Measurements from ENCODE around the gene LONP1.
"Not testable (repeated sequence)": the region's sequence is repeated elsewhere in the genome, so short reads cannot be mapped to it uniquely, and the experiment has no call there.

LONP1 gene, protein sequence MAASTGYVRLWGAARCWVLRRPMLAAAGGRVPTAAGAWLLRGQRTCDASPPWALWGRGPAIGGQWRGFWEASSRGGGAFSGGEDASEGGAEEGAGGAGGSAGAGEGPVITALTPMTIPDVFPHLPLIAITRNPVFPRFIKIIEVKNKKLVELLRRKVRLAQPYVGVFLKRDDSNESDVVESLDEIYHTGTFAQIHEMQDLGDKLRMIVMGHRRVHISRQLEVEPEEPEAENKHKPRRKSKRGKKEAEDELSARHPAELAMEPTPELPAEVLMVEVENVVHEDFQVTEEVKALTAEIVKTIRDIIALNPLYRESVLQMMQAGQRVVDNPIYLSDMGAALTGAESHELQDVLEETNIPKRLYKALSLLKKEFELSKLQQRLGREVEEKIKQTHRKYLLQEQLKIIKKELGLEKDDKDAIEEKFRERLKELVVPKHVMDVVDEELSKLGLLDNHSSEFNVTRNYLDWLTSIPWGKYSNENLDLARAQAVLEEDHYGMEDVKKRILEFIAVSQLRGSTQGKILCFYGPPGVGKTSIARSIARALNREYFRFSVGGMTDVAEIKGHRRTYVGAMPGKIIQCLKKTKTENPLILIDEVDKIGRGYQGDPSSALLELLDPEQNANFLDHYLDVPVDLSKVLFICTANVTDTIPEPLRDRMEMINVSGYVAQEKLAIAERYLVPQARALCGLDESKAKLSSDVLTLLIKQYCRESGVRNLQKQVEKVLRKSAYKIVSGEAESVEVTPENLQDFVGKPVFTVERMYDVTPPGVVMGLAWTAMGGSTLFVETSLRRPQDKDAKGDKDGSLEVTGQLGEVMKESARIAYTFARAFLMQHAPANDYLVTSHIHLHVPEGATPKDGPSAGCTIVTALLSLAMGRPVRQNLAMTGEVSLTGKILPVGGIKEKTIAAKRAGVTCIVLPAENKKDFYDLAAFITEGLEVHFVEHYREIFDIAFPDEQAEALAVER

GRCh38 chr19:5719961-5720790 lies at the start of gene LONP1, which contains the start of gene CATSPERD:
Gene LONP1 (minus strand): TSS chr19:5720146. CDS start chr19:5720132, 14 bp downstream.
Gene CATSPERD (plus strand): TSS chr19:5720637. CDS start chr19:5720738, 101 bp downstream.
- peak; percentile 97 for DNase-seq (ENCODE audit: low spot score)

- DNase-seq (ENCODE audit: low spot score) = no peak
These were observed 48.0 kb upstream of the LONP1 start for GRCh38 chr19:5767949-5768348.

DNA sequence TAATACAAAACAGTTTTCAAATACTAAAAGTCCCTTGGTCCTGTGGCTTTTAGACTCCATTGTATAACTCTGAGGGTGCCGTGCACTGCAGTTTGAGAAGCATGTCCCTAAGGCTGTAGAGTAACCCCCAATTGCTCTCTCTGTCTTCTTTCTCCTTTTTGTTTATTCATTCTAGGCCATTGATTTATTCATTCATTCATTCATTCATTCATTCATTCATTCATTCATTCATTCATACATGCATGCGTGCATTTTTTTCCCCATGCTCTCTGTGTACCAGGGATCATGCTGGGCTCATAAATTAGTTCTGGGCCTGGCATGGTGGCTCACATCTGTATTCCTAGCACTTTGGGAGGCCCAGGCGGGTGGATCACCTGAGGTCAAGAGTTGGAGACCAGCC lies 45.3 kb upstream of the LONP1 start:
- DNase-seq (ENCODE audit: low spot score) = no peak

DNA sequence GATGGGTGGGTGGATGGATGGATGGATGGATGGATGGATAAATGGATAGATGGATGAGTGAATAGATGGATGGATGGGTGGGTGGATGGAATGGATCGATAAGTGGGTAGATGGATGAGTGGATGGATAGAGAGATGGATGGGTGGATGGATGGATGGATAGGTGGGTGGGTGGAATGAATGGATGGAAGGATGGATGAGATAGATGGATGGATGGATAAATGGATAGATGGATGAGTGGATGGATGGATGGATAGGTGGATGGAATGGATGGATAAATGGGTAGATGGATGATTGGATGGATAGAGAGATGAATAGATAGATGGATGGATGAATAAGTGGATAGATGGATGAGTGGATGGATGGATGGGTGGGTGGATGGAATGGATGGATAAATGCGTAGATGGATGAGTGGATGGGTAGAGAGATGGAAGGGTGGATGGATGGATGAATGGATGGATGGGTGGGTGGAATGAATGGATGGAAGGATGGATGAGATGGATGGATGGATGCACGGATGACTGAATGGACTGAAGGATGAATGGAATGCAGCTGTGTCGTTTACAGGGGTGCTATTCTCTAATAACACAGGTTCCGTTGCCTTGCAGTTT lies 42.8 kb upstream of the LONP1 start:
- DNase-seq (ENCODE audit: low spot score) = no peak

- no peak for DNase-seq (ENCODE audit: low spot score)
These were observed 33.8 kb upstream of the LONP1 start for GRCh38 chr19:5753743-5754142.

DNA sequence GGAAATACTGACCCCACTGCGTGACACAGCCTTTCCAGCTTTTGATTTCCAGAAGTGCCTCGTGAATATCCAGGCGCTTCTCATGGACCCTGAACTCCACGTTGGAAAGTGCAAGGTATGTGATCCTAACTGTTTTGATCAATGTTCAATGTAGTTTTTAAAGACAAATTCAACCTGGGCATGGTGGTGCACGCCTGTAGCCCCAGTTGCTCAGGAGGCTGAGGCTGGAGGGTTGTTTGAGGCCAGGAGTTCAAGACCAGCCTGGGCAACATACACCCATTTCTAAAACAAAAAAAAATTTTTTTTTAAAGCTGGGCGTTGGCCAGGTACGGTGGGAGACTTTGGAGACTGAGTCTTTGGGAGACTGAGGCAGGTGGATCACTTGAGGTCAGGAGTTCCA lies 31.8 kb upstream of the LONP1 start:
- DNase-seq (ENCODE audit: low spot score) = no peak

DNA sequence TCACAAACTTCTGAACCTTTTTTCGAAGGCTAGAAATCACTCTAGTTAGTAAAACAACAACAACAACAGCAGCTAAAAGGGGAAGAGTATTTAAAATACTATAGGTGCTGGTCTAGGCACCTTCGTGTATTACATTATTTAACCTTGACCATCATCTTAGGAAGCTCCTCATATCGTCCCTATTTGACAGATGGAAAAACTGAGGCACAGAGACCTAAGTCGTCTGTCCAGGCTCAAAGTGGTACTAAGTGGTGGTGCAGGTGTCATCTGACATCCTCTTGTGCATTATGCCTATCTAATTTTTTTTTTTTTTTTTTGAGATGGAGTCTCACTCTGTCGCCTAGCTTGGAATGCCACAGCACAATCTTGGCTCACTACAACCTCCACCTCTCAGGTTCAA lies 29.6 kb upstream of the LONP1 start:
- DNase-seq (ENCODE audit: low spot score) = no peak

DNA sequence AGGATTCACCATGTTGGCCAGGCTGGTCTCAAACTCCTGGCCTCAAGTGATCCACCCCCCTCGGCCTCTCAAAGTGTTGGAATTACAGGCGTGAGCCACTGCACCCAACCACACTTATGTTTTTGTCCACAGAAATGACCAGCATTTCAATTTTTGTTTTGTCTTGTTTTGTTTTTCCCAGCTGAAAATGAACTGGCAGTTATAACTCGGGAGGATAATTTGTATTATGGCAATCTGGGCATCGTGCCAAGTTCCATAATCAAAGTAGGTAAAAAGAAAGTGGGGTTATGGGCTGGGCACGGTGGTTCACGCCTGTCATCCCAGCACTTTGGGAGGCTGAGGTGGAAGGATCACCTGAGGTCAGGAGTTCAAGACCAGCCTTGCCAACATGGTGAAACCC lies 29.0 kb upstream of the LONP1 start:
- DNase-seq (ENCODE audit: low spot score) = not testable (repeated sequence)

GRCh38 chr19:5744999-5745398 lies 25.1 kb upstream of the LONP1 start:
- DNase-seq (ENCODE audit: low spot score) = not testable (repeated sequence)

DNA sequence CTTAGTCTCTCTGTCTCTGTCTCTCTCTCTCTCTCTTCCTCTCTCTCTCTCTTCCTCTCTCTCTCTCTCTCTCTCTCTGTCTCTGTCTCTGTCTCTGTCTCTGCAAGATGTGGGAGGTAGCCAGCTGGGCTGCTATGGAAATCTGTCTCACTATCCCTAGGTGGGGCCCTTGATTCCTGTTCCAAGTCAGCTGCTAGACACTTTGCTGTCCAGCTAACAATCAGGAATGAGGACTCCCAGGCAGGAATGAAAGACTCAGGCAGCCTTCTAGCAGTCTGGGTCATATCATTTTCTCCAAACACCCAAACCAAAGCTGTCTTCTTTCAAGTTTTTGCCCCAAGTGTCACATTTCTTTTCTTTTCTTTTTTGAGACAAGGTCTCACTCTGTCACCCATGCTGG lies 23.7 kb upstream of the LONP1 start:
- DNase-seq (ENCODE audit: low spot score) = no peak

GRCh38 chr19:5742051-5742450 lies 22.1 kb upstream of the LONP1 start:
- DNase-seq (ENCODE audit: low spot score) = no peak

DNA sequence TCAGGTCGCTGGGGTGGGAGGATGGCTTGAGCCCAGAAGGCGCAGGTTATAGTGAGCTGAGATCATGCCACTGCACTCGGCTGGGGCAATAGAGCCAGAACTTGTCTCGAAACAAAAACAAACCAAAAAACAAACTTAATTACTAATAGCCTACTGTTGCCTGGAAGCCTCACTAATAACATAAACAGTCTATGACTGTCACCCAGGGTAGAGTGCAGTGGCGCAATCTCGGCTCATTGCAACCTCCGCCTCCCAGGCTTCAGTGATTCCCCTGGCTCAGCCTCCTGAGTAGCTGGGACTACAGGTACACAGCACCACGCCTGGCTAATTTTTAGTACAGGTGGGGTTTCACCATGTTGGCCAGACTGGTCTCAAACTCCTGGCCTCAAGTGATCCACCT lies 18.5 kb upstream of the LONP1 start:
- DNase-seq (ENCODE audit: low spot score) = no peak

- DNase-seq (ENCODE audit: low spot score) = not testable (repeated sequence)
These were observed 13.2 kb upstream of the LONP1 start for GRCh38 chr19:5733172-5733571.

DNA sequence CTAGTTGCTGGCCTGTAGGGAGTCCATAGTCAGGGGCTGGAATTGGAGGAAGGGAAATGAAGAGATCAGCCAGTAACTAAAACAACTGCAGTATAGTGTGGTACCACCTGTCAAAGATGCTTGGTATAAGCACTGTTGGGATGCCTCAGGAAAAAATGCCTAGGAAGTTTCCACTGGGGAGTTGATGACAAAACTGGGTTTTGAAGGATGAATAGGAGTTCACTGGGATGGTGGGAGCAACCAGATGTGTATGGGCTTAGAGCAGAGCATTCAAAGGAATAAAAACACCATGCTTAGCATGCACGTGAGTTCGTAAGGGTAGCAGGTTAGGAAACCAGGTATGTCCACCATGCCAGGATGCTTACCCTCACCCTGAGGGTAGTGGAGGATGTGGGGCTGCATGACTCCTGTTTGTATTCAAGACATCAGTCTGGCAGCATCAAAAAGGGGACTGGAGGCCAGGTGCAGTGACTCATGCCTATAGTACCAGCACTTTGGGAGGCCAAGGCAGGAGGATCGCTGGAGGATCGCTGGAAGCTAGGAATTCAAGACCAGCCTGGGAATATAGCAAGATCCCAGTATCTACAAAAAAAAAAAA lies 7.6 kb upstream of the LONP1 start:
- no peak for DNase-seq (ENCODE audit: low spot score)

DNA sequence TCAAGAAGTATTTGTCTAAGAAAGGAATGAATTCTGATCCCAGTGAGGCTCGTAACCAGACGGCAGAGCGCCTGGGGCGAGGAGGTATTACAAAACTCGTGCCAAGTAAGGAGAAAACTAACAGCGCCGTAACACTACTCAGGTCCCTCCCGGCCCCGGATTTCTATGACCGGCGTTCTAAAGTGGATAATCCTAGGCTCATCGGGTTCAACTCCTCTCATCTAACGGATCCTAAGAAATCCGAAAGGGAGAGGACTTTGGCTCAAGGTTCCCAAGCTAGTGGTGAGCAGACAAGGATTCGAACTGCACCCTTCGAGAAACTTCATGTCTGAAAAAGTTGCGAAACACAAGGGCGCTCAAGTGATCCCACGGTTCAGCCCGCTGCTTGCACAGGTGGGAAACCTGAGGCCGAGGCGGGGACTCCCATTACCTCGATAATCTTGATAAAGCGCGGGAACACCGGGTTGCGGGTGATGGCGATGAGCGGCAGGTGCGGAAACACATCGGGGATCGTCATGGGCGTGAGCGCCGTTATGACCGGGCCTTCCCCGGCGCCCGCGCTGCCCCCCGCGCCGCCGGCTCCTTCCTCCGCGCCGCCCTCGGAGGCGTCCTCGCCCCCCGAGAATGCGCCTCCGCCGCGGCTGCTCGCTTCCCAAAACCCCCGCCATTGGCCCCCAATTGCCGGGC lies 529 bp downstream of the LONP1 start:
- no peak for DNase-seq (ENCODE audit: low spot score)

- DNase-seq (ENCODE audit: low spot score) = peak; percentile 78
These were observed 1.2 kb downstream of the LONP1 start for GRCh38 chr19:5718579-5719273.

- DNase-seq (ENCODE audit: low spot score) = no peak
These were observed 1.8 kb downstream of the LONP1 start for GRCh38 chr19:5718037-5718578.

GRCh38 chr19:5717215-5717935 lies 2.6 kb downstream of the LONP1 start:
- DNase-seq (ENCODE audit: low spot score) = no peak

- DNase-seq (ENCODE audit: low spot score) = no peak
These were observed 5.1 kb downstream of the LONP1 start for GRCh38 chr19:5714816-5715215.

Data from SW480 (cell line).